HG02763 (cell line): ENCODE measurements around the gene STAM.

Source experiments
- ATAC-seq: cut with Tn5 transposase; IDR thresholded peaks from one replicate; pipeline ENCODE4 v1.9.1; 2021; ENCODE audit warnings: mild to moderate bottlenecking, moderate library complexity; ENCODE audit not compliant: unreplicated experiment

Gene STAM

DNA sequence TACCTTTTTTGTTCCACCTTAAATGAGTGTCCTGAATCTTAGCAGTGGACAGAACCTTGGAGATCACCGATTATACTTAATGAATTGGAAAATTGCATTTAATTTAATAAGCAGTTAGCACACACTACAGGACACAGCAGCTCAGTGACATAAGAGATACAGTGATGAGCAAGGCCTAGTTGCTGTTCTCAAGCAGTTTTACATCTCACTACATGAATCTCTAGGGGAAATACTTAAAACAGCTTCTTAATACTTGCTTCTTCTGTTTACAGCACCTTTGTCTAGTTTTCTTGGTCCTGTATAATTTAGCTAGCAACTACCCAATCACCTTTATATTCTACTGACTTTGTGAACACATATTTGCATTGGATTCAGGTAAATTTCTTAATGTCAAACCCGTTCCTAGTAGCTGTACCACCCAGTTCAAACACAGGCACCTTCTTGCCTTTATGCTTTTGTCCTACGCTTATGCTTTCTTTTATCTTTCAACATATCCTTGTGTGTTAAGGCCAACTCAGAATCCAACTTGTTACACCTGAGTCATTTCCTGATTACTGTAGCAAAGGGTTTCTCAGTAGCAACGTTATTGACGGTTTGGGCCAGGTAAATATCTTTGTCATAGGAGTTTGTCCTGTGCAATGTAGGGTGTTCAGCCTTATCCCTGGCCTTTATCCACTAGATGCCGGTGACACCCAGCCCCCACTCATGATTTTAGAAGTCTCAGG lies 1.8 kb downstream of the STAM start:
- no peak for ATAC-seq

DNA sequence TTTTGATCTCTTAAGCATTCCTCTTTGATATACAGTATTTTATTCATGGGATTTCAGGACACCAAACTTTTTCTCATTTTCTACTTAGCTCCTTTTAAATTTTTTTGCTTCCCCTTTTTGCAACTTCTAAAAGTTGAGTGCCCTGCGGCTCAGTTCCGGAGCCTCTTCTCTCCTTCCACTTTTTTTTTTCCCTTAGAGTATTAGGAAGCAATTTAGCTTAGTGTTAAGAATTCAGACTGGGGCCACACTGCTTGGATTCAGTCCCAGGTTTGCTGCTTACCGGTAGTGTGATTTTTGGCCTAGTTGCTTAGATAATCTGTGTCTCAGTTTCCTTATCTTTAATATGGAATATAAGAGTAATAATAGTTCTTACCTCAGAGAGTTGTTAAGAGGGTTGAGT lies 3.4 kb downstream of the STAM start:
- ATAC-seq, result no peak

DNA sequence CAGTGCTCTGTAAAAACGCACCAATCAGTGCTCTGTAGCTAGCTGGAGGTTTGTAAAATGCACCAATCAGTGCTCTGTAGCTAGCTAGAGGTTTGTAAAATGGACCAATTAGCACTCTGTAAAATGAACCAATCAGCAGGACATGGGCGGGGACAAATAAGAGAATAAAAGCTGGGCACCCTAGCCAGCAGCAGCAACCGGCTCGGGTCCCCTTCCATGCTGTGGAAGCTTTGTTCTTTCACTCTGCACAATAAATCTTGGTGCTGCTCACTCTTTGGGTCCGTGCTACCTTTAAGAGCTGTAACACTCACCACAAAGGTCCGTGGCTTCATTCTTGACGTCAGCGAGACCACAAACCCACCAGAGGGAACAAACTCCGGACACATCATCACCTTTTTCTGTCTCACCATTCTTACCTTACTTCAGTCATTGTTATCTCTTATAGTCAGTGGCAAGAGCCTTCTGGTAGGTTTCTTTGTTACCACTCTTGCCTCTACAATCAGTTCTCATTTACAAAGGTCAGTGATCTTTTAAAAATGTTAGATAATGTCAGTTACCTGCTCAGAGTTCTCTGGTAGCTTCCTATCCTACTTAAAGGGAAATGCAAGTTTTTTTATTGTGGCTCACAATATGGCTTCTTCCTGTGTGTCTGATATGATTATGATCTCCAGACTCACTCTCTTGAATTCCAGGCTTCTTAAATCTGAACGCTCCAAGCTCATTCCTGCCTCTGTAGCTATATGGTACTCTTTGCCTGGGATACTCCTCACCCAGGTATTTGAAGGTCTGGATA lies 4.5 kb downstream of the STAM start:
- ATAC-seq, result no peak

DNA sequence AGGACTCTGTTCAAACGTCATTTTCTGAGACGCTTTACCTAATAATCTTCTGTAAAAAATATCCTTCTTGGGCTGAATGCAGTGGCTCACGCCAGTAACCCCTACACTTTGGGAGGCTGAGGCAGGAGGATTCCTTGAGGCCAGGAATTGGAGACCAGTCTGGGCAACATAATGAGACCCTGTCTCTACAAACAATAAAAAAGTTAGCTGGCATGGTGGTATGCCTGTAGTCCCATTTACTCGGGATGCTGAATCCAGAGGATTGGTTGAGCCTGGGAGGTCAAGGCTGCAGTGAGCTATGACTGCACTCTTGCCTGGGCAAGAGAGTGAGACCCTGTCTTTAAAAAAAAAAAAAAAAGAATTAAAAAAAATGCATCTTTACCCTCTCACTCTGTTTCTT lies 5.1 kb downstream of the STAM start:
- no peak for ATAC-seq

DNA sequence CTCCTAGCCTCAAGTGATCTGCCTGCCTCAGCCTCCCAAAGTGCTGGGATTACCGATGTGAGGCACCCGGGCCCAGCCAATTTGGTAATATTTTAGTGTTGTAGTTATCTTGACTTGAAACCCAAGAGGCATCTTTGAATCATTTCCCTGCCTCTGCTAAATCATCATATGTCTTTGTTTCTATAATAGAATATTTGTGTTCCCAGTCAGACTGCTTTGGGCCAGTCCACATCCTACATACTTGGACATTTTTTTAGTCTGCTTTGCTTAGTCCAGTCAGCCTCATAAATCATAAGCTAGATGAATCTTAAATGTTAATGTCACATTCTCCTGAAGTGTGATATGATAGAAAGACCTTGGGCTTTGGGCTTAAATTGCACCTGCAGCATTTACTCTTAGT lies 5.9 kb downstream of the STAM start:
- ATAC-seq, result no peak

DNA sequence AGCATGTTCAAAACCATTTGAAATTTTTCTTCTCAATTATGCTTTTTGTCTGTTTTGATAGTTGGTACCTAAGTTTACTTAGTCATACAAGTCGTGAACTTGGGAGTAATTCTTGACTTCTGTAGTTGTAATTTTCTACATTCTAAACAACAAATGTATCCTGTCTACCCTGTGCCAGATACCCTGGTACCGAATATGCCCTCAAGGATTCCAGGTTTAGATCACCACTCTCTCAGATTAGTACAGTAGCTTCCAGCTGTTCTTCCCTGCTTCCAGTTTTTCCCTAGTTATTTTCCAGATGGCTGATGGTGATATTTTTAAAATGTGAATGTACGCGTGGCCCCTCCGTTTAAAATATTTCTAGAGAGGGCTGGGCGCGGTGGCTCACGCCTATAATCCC lies 6.5 kb downstream of the STAM start:
- no peak for ATAC-seq

DNA sequence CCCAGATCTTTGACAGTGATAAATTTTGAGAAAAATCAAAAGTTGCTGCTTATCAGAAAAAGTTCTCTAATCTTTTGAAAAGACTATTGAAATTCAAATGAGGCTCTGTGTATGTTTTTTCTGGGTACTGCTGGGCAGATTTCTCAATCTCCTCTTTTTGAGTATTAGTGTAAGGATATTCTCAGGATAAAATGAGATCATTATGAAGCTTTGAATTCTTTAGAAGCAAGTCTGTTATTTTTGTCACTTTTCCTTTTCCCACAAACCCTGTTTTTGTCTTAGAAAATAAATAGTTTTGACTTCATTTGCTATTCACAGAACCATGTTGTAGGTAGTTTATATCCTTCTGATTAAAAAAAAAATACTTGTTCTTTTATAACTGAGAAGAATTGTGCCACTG lies 7.9 kb downstream of the STAM start:
- no peak for ATAC-seq

DNA sequence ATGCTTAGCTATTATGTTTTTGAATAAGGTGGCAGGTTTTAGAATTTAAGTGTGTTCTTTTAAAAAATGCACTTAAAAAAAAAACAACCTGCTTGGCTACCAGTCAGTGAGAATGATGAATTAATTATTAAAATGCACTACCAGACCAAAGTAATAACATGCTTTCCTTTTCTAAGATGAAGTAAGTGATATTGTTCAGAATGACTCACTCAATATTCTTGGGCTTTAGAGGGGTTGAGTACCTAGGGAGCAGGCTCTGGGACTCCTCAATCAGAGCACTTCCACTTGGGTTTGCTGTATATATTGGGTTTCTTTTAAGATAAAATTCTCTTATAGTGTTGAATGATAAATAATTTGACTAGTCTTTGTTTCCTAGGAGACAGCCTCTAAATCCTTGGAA lies 8.6 kb downstream of the STAM start:
- ATAC-seq, result no peak

DNA sequence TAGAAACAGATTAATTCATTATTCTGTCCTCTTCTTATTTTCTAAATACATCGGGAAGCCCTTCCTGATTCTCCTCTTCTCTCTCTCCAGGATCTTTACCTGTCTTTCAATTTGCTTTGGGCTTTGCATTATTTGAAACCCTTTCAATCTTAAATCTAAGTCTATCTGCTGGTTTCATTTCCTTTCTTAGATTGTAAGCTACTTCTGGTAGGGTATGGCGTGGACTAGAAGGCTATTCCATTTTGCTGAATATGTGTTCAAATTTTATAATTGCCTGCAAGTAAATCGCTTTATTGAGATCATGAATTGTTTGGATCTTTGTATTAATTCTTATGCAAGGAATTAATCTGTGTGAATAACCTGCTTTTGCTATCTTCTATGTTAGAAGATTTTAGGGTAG lies 11.1 kb downstream of the STAM start:
- ATAC-seq, result no peak

DNA sequence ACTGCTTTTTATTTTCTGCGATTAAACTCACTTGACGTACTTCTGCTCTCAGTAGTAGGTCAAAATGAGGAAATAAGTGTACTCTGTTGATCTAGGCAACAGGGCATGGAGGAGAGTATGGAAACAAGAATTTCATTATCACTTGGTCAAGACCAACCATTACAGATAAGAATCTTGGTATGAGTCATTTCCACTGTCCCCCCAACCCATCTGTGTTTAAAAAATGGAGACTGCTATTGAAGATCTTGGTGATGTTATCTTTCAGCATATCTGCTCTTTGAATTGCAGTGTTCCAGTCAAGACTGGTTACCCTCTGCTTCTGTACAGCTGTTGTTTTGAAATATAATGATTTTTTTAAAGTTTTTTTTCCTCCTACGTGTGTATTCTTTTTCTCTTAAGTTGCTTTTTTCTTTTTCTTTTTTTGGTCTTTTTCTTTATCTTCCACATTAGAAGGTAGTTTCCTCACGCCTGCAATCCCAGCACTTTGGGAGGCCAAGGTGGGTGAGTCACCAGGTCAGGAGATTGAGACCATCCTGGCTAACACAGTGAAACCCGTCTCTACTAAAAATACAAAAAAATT lies 11.7 kb downstream of the STAM start:
- peak; percentile 89 for ATAC-seq

DNA sequence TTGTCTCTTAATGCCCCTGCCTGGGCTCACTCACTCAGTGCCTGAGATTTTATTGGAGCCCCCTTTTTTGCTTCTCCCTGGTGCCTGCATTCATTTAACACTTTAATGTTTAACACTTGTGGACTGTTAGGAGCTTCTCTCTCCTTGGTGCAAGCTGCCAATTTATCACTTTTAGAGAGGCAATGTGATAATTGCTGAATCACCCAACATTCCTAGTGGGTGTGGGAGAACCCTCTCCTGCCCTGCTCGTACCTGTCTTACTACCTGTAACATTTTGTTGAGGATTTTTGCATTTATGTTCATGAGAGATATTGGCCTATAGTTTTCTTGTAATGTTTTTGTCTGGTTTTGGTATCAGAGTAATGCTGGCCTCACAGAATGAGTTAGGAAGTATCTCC lies 13.2 kb downstream of the STAM start:
- ATAC-seq, result no peak

DNA sequence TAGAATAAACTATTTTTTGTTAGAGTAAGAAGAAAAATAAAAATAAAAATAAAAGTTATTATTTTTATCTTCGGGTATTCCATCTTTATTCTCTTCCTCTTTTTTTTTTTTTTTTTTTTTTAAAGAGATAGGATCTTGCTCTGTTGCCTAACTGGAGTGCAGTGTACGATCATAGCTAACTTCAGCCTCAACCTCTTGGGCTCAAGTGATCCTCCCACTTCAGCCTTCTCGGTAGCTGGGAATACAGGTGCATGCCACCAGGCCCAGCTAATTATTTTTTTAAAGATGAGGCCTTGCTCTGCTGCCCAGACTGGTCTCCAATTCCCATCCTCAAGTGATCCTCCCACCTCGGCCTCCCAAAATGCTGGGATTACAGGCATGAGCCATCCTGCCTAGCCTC lies 15.4 kb downstream of the STAM start:
- no peak for ATAC-seq

DNA sequence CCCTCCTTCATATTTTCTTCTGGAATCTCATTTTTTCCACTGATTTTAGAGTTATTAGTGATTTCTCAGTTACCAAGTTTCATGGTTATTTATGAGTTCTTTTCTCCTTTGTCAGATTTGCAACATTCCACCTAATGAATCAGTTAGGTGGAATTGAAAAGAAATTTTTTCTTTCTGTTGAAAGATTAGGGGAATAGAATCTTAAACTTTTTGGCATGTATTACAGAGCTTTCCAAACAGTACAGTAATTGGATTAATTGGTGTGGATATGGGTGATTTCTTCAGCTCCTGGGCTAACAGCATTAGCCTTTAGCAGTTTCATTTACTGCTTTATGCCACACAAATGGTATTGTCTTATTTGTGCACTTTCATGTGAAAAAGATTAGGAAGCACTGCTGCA lies 17.0 kb downstream of the STAM start:
- ATAC-seq, result no peak

DNA sequence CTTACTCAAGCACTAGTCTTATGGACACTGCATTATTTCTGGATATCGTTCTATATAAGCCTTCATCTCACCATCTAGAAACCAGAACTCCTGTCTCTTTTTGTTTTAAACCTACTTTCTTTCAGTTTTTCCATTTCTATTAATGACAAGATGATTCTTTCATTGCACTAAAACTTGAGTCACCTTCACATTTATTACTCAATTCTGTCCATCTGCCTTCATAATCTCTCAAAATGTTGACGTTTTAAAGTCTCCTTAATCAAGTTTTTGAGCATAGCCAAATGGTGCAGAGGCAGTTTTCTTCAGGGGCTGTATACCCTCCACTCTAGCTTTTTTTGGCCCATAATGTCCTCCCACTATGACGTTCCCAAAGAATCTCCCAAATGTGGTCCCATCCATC lies 17.6 kb downstream of the STAM start:
- ATAC-seq, result no peak

DNA sequence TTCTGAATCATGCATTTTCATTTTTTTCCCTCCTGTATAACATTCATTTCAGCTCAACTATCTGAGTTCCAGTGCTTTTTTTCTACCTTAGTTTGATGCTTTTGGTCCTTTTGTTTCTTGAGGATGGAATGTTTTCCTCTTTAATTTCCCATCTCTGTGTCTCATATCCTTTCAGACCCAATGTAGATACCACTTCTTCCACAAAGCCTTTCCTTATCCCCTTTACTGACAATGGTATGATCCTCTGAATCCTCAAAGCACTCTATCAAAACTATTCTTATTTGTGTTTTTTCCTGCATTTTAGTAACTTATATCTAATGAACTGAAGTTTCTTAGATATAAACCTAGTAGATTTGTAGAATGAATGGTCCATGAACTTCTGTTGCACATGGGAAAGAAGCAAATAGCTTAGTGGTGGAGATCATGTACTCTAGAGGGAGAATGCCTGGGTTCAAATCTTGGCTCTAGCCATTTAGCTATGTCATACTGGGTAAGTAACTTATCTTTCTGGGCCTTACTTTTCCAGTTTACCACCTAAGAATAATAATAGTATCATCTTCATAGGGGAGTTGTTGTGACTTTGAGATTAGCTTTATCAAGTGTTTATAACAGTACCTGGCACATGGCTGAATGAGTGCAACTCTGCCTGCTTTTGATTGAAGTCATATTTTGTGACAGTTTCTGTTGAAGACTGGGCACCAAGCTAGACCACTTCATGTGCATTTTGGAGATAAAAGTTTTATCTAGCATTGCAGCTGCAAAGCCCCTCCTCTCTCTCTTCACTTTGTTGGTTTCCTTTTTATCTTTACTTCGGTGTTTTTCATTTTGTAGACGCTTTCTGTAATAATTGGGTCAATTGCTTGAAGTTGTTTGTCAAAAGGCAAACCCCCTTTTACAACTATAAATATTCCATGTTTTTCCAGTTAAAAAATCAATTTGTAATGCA lies 18.5 kb downstream of the STAM start:
- no peak for ATAC-seq

DNA sequence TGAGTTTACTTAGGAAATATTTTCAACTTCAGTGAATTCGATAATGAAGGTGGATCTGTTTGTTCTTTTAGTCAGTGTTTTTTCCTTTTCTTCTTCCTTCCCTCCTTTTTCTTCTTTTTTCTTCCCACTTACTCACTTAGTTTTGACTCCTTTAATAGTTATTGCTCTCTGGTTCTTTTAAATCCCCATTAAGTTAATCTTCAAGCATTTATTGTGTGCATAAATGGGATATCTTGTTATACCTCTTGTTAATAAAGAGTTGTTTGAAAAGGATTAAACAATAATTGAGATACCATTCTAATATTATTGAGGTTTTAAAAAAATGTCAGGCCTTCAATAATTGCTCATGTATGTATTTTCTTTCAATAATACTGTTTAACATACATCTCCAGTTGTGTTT lies 19.5 kb downstream of the STAM start:
- no peak for ATAC-seq

DNA sequence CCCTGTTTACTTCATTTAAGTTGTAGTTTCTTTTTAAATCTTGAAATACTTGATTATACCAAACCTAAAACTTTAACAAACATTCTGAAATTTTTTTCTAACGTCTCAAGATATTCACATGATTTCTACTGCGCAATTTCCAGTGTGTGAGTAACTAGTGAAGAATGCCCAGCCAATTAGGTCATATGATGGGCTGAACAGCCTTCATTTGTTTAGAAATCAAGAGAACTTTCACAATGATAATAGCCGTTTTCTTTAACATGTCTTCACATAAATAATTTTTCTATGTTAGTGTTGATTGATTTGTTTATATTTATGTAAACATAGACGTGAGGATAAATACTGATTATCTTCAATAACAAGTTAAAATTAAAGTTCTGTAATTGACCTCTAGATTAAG lies 21.8 kb downstream of the STAM start:
- ATAC-seq, result no peak

DNA sequence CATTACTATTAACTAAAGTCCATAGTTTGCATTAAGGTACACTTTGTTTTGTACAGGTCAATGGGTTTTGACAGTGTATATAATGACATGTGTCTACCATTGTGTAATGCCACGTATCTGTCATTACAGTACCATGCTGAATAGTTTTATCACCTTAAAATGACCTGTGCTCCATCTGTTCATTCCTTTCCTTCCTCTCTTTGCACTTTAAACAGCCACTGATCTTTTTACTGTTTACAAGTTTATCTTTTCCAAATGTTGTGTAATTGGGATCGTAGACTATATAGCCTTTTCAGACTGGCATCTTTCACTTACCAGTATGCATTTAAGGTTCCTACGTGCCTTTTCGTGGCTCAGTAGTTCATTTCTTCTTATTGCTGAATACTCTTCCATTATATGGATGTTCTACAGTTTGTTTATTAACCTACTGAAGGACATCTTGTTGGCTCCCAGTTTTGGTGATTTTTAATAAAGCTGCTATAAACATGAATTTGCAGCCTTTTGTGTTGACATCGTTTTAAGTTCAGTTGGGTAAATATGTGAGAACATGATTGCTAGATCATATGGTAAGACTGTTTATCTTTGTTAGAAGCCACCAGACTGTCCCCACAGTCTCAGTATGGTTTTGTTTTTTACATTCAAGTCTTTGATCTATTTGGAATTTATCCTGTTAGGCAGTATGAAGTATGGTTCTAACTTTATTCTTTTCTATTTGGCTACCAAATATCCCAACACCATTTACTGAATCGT lies 24.7 kb downstream of the STAM start:
- ATAC-seq, result peak; percentile 15

DNA sequence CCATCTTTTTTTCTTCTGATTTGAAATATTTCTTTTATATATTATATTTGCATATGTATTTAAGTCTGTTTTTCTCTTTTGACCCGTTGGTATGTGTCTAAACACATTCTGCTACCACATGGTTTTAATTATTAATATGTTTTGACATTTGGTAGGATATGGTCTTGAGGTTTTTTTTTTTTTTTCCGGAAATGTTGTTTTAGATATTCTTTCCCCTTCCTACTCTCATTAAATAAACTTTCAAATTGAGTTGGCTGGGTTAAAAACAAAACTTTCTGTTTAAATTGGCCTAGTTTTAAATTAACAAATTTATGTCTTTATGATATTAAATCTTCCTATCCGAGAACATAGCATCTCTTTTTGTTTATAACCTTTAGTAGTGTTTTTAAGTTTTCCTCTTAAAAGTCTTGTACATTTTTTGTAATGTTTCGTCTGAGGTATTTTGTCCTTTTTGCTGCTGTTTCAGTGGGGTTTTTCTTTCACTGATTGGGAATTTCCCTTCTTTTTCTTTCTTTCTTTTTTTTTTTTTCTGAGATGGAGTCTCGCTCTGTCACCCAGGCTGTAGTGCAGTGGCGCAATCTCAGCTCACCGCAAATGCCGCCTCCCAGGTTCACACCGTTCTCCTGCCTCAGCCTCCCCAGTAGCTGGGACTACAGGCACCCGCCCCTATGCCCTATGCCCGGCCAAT lies 25.4 kb downstream of the STAM start:
- peak; percentile 57 for ATAC-seq

DNA sequence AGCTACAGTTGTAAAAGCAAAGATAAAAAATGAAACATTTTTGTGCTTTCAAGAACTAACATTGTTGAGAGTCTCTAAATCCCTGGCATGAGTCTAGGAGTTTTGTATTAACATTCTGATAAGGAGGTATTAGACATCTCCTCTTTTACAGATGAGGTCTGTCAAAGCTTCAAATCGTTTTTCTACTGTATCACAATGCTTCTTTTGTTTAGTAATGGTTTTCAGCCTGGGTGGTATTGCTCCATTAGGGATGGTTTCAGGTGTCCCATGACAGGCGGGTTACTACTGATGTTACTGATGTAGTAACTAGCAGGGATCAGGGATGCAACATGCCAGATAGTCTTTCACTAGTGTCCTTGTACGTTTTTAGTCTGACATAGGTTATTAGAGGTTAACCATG lies 27.4 kb downstream of the STAM start:
- no peak for ATAC-seq
